ENCODE results near the gene SETDB1.

GRCh38 chr1:150905301-150905700 lies 20.9 kb upstream of the SETDB1 start:
- TF ChIP-seq CTCF (IDR thresholded peaks at IDR 0.05) (no peak), POLR2A (IDR thresholded peaks at IDR 0.05) (no peak)

Measured in lower leg skin (tissue), 3 donors.